ENCODE results near the gene LOC101059915.

LOC101059915 gene

GRCh38 chrX:71667328-71668247 lies at the start of gene LOC101059915:
Gene LOC101059915 (plus strand): TSS chrX:71667546.
- no peak for DNase-seq (ENCODE audit: low read depth)

GRCh38 chrX:71617742-71618141 lies 49.6 kb upstream of the LOC101059915 start:
- DNase-seq (ENCODE audit: low read depth) = no peak

- DNase-seq (ENCODE audit: low read depth) = peak; percentile 64
Measured at GRCh38 chrX:71618303-71618721, 49.0 kb upstream of the LOC101059915 start, which contains the start of gene CXCR3. Gene CXCR3 (minus strand): TSS chrX:71618511. CDS start chrX:71618449, 62 bp downstream.

GRCh38 chrX:71618787-71619186 lies 48.6 kb upstream of the LOC101059915 start:
- no peak for DNase-seq (ENCODE audit: low read depth)

GRCh38 chrX:71619193-71619592 lies 48.2 kb upstream of the LOC101059915 start:
- peak; percentile 48 for DNase-seq (ENCODE audit: low read depth)

- DNase-seq (ENCODE audit: low read depth) = no peak
Measured at GRCh38 chrX:71619986-71620385, 47.4 kb upstream of the LOC101059915 start.

GRCh38 chrX:71621603-71622002 lies 45.7 kb upstream of the LOC101059915 start:
- no peak for DNase-seq (ENCODE audit: low read depth)

- no peak for DNase-seq (ENCODE audit: low read depth)
Measured at GRCh38 chrX:71622032-71622575, 45.2 kb upstream of the LOC101059915 start.

GRCh38 chrX:71622576-71623450 lies 44.5 kb upstream of the LOC101059915 start:
- DNase-seq (ENCODE audit: low read depth) = peak; percentile 59

- no peak for DNase-seq (ENCODE audit: low read depth)
Measured at GRCh38 chrX:71623714-71624113, 43.6 kb upstream of the LOC101059915 start.

- no peak for DNase-seq (ENCODE audit: low read depth)
Measured at GRCh38 chrX:71625471-71625870, 41.9 kb upstream of the LOC101059915 start.

- no peak for DNase-seq (ENCODE audit: low read depth)
Measured at GRCh38 chrX:71626576-71626975, 40.8 kb upstream of the LOC101059915 start.

GRCh38 chrX:71627588-71628404 lies 39.5 kb upstream of the LOC101059915 start:
- no peak for DNase-seq (ENCODE audit: low read depth)

- DNase-seq (ENCODE audit: low read depth) = no peak
Measured at GRCh38 chrX:71629467-71629866, 37.9 kb upstream of the LOC101059915 start.

GRCh38 chrX:71632923-71633657 lies 34.3 kb upstream of the LOC101059915 start:
- DNase-seq (ENCODE audit: low read depth) = no peak

- DNase-seq (ENCODE audit: low read depth) = no peak
Measured at GRCh38 chrX:71634366-71634765, 33.0 kb upstream of the LOC101059915 start.

- no peak for DNase-seq (ENCODE audit: low read depth)
Measured at GRCh38 chrX:71636438-71637252, 30.7 kb upstream of the LOC101059915 start.

GRCh38 chrX:71637253-71637618 lies 30.1 kb upstream of the LOC101059915 start:
- DNase-seq (ENCODE audit: low read depth) = no peak

- no peak for DNase-seq (ENCODE audit: low read depth)
Measured at GRCh38 chrX:71637848-71638247, 29.5 kb upstream of the LOC101059915 start.

GRCh38 chrX:71638409-71638808 lies 28.9 kb upstream of the LOC101059915 start:
- DNase-seq (ENCODE audit: low read depth) = no peak
